SK-N-MC (cell line): ENCODE data around the gene ZC3H13.
"Not testable (repeated sequence)": the region's sequence is repeated elsewhere in the genome, so short reads cannot be mapped to it uniquely, and the experiment has no call there.

ENCODE experiments used
- DNase-seq: peaks from one replicate; pipeline ENCODE4 v3.0.0-alpha.2; 2011; ENCODE audit warnings: low read depth, low spot score
- H3K27ac ChIP-seq: fragments of 200-600 bp; sonication (generic); 2 replicates; pipeline ENCODE4 v1.5.1; 2016; ENCODE audit warnings: mixed run types
- H3K36me3 ChIP-seq: fragments of 200-600 bp; sonication (generic); 2 replicates; pipeline ENCODE4 v1.6.1; 2017; ENCODE audit warnings: antibody characterized with exemption, low read length, mixed read lengths; ENCODE audit not compliant: insufficient read depth
- H3K4me3 ChIP-seq: fragments of 200-600 bp; sonication (generic); 2 replicates; pipeline ENCODE4 v1.5.1; 2016
- H3K9ac ChIP-seq: fragments of 200-600 bp; sonication (generic); 2 replicates; pipeline ENCODE4 v1.8.0; 2017; ENCODE audit warnings: mixed run types, mixed read lengths; ENCODE audit not compliant: insufficient read length
- H3K9me3 ChIP-seq: fragments of 200-600 bp; sonication (generic); 2 replicates; pipeline ENCODE4 v1.6.1; 2017; ENCODE audit warnings: low read depth, mild to moderate bottlenecking, antibody characterized with exemption, low read length, moderate library complexity, mixed read lengths
- EZH2 ChIP-seq: fragments of 200-600 bp; sonication (generic); IDR thresholded peaks from one replicate; pipeline ENCODE4 v1.6.1; 2017; ENCODE audit warnings: antibody characterized with exemption
- FOXP2 ChIP-seq: optimal IDR thresholded peaks from 2 replicates; pipeline ENCODE3; 2011; ENCODE audit warnings: mild to moderate bottlenecking, moderate library complexity; ENCODE audit not compliant: insufficient read depth; ENCODE audit errors: extremely low read length, control extremely low read depth
- POLR2AphosphoS5 ChIP-seq: IDR thresholded peaks from 2 replicates; pipeline ENCODE4 v1.6.1; 2012; ENCODE audit warnings: mild to moderate bottlenecking, low read depth, low read length, borderline replicate concordance

ZC3H13 gene

GRCh38 chr13:46010148-46010547, 42.4 kb downstream of the ZC3H13 start:
- Histone ChIP-seq H3K9ac (no peak overlapping the region), H3K36me3 (peaks cover 74% of the 10 kb centered on the region), H3K9me3 (no peaks in the 10 kb centered on the region), H3K27ac (peak overlapping the region; percentile 78), H3K4me3 (no peak overlapping the region)
- peak; percentile 32 for DNase-seq
- no peak for TF ChIP-seq EZH2
- no peak for TF ChIP-seq FOXP2

GRCh38 chr13:46008631-46009030, 43.9 kb downstream of the ZC3H13 start:
- no peak overlapping the region for H3K9ac ChIP-seq
- H3K27ac ChIP-seq = peak overlapping the region; percentile 78
- no peak for TF ChIP-seq POLR2AphosphoS5
- no peak for TF ChIP-seq EZH2
- no peak for TF ChIP-seq FOXP2
- no peak overlapping the region for H3K4me3 ChIP-seq
- H3K36me3 ChIP-seq = peaks cover 81% of the 10 kb centered on the region
- DNase-seq = no peak
- no peaks in the 10 kb centered on the region for H3K9me3 ChIP-seq

GRCh38 chr13:46006688-46007452, 45.7 kb downstream of the ZC3H13 start:
- Histone ChIP-seq H3K36me3 (peaks cover 88% of the 10 kb centered on the region), H3K9me3 (no peaks in the 10 kb centered on the region), H3K4me3 (no peak overlapping the region), H3K27ac (peak overlapping the region; percentile 78), H3K9ac (no peak overlapping the region)
- no peak for DNase-seq
- TF ChIP-seq POLR2AphosphoS5 = no peak
- no peak for TF ChIP-seq FOXP2
- TF ChIP-seq EZH2 = no peak

- H3K9me3 ChIP-seq = no peaks in the 10 kb centered on the region
- H3K4me3 ChIP-seq = no peak overlapping the region
- no peak for DNase-seq
- no peak overlapping the region for H3K27ac ChIP-seq
- H3K9ac ChIP-seq = no peak overlapping the region
- TF ChIP-seq EZH2 = no peak
- no peak for TF ChIP-seq FOXP2
- TF ChIP-seq POLR2AphosphoS5 = no peak
- peaks cover 93% of the 10 kb centered on the region for H3K36me3 ChIP-seq
Observed at GRCh38 chr13:46004491-46004890, 48.1 kb downstream of the ZC3H13 start.

GRCh38 chr13:45996631-45997030, 55.9 kb downstream of the ZC3H13 start:
- no peaks in the 10 kb centered on the region for H3K9me3 ChIP-seq
- peak overlapping the region; percentile 65 for H3K27ac ChIP-seq
- H3K4me3 ChIP-seq = no peak overlapping the region
- H3K36me3 ChIP-seq = peaks cover 77% of the 10 kb centered on the region
- DNase-seq = no peak
- TF ChIP-seq POLR2AphosphoS5 (no peak), EZH2 (no peak), FOXP2 (no peak)
- H3K9ac ChIP-seq = no peak overlapping the region

GRCh38 chr13:45995245-45995644, 57.3 kb downstream of the ZC3H13 start:
- H3K27ac ChIP-seq = no peak overlapping the region
- no peak overlapping the region for H3K4me3 ChIP-seq
- no peak for TF ChIP-seq EZH2
- TF ChIP-seq FOXP2 = no peak
- no peak for TF ChIP-seq POLR2AphosphoS5
- DNase-seq = no peak
- H3K36me3 ChIP-seq = peaks cover 64% of the 10 kb centered on the region
- H3K9ac ChIP-seq = no peak overlapping the region
- H3K9me3 ChIP-seq = no peaks in the 10 kb centered on the region

GRCh38 chr13:45994752-45995151, 57.8 kb downstream of the ZC3H13 start:
- Histone ChIP-seq H3K36me3 (peaks cover 64% of the 10 kb centered on the region), H3K4me3 (no peak overlapping the region), H3K9ac (no peak overlapping the region), H3K9me3 (no peaks in the 10 kb centered on the region), H3K27ac (no peak overlapping the region)
- no peak for TF ChIP-seq POLR2AphosphoS5
- no peak for TF ChIP-seq FOXP2
- TF ChIP-seq EZH2 = no peak
- no peak for DNase-seq

GRCh38 chr13:45989607-45990006, 62.9 kb downstream of the ZC3H13 start:
- TF ChIP-seq POLR2AphosphoS5 = no peak
- no peak for TF ChIP-seq FOXP2
- TF ChIP-seq EZH2 = no peak
- Histone ChIP-seq H3K27ac (no peak overlapping the region), H3K9ac (no peak overlapping the region), H3K9me3 (no peaks in the 10 kb centered on the region), H3K36me3 (peaks cover 70% of the 10 kb centered on the region), H3K4me3 (no peak overlapping the region)
- no peak for DNase-seq

GRCh38 chr13:45981127-45981526, 71.4 kb downstream of the ZC3H13 start:
- H3K9ac ChIP-seq, DNase-seq, H3K9me3 ChIP-seq, H3K4me3 ChIP-seq, H3K27ac ChIP-seq: not testable (repeated sequence)
- H3K36me3 ChIP-seq = peaks cover 84% of the 10 kb centered on the region
